ENCODE measurements around the gene SPRR1A. TPM values are rescaled to one million over a fixed set of nuclear protein-coding genes. Genes with fewer than 3 reads are reported as not detected.

Gene SPRR1A
- total RNA-seq: not detected in 2 replicates

GRCh38 chr1:152983743-152984142 is at the start of gene SPRR1A:
TSS of gene SPRR1A (plus strand) at chr1:152984081. CDS start at chr1:152985231, 1,150 bp downstream.

GRCh38 chr1:152946651-152947256 is 37.1 kb upstream of the SPRR1A start, which contains the start of gene SPRR5:
TSS of gene SPRR5 (plus strand) at chr1:152947206. CDS start at chr1:152948555, 1,349 bp downstream.

GRCh38 chr1:152970495-152970894 is 13.4 kb upstream of the SPRR1A start, which contains the start of gene SPRR4:
TSS of gene SPRR4 (plus strand) at chr1:152970648. CDS start at chr1:152971891, 1,243 bp downstream.

DNA sequence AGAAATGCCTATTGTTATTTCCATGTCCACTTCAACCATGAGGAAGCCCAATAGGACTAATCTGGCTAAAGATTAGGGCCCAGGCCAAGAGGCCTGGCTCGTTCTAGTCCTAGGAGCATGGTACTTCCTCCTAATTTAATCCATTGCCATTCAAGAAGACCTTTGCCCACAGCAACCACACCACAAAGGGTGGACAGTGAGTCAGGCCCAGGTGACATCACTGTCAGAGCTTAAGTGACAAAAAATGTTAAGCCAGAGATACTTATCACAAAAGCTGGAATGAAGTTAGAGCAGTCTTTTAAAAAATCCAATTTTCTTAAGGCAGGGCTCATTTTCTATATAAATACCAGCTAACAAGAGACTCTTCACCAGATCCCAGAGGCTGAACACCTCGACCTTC is 17.5 kb downstream of the SPRR1A start, which contains the start of gene SPRR3:
SPRR3 (plus strand) TSS at position 368 of the 400 bp plus-strand sequence. CDS start 1,272 bp downstream, outside the sequence.

GRCh38 chr1:153030895-153031294 is 47.0 kb downstream of the SPRR1A start, which contains the start of gene SPRR1B:
TSS of gene SPRR1B (plus strand) at chr1:153031203. CDS start at chr1:153032346, 1,143 bp downstream.

Other genes with a start within 250 kb of the SPRR1A start
- gene KPRP, start 226.1 kb upstream of the SPRR1A start, total RNA-seq: not detected in 2 replicates
- not detected in 2 replicates for gene LCE1F, start 208.9 kb upstream of the SPRR1A start, total RNA-seq
- gene LCE1E, start 197.8 kb upstream of the SPRR1A start, total RNA-seq: not detected in 2 replicates
- gene LCE1D, start 187.4 kb upstream of the SPRR1A start, total RNA-seq: not detected in 2 replicates
- not detected in 2 replicates for gene LCE1C, start 177.4 kb upstream of the SPRR1A start, total RNA-seq
- gene LCE1B, start 172.1 kb upstream of the SPRR1A start, total RNA-seq: not detected in 2 replicates
- gene LCE1A, start 156.6 kb upstream of the SPRR1A start, total RNA-seq: not detected in 2 replicates
- gene LCE6A, start 141.2 kb upstream of the SPRR1A start, total RNA-seq: not detected in 2 replicates
- gene LCE7A, start 124.1 kb upstream of the SPRR1A start, total RNA-seq: not detected in 2 replicates
- gene SMCP, start 105.8 kb upstream of the SPRR1A start, total RNA-seq: not detected in 2 replicates
- gene IVL, start 75.5 kb upstream of the SPRR1A start, total RNA-seq: not detected in 2 replicates
- gene SPRR5, start 36.9 kb upstream of the SPRR1A start, total RNA-seq: not detected in 2 replicates
- not detected in 2 replicates for gene SPRR4, start 13.4 kb upstream of the SPRR1A start, total RNA-seq
- gene SPRR3, start 17.7 kb downstream of the SPRR1A start, total RNA-seq: not detected in 2 replicates
- gene SPRR1B, start 47.1 kb downstream of the SPRR1A start, total RNA-seq: not detected in 2 replicates
- not detected in 2 replicates for gene SPRR2D, start 57.0 kb downstream of the SPRR1A start, total RNA-seq
- gene SPRR2A, start 73.4 kb downstream of the SPRR1A start, total RNA-seq: not detected in 2 replicates
- not detected in 2 replicates for gene SPRR2B, start 87.5 kb downstream of the SPRR1A start, total RNA-seq
- not detected in 2 replicates for gene SPRR2E, start 110.4 kb downstream of the SPRR1A start, total RNA-seq
- gene SPRR2F, start 129.4 kb downstream of the SPRR1A start, total RNA-seq: not detected in 2 replicates
- gene SPRR2G, start 166.8 kb downstream of the SPRR1A start, total RNA-seq: not detected in 2 replicates
- gene LELP1, start 219.3 kb downstream of the SPRR1A start, total RNA-seq: not detected in 2 replicates
- not detected in 2 replicates for gene PRR9, start 233.5 kb downstream of the SPRR1A start, total RNA-seq